Cardiac fibroblast (primary cell): Measurements from ENCODE around the gene MCTP1.

Experiments
- DNase-seq, 2 donors: peaks; one replicate each; pipeline versions ENCODE4 v3.0.0 to v3.0.0-alpha.2; 2010; ENCODE audit warnings: low read depth in 2 of 2
- H3K4me3 ChIP-seq, 2 donors: replicated peaks in 1 of 2; 1 replicate in 1 of 2; 2 replicates in 1 of 2; pipeline ENCODE4 v1.5.1; 2011; ENCODE audit warnings: low read depth in 2 of 2, low read length in 2 of 2, mild to moderate bottlenecking in 2 of 2, moderate library complexity in 1 of 2
- TF ChIP-seq, protein P1 (sequence below): IDR thresholded peaks from one replicate; pipeline ENCODE4 v1.5.1; 2011; ENCODE audit warnings: low read depth, mild to moderate bottlenecking, low read length, inconsistent platforms

The MCTP1 gene

GRCh38 chr5:94700592-94700991, 584.3 kb downstream of the MCTP1 start:
- TF ChIP-seq, protein P1, sequence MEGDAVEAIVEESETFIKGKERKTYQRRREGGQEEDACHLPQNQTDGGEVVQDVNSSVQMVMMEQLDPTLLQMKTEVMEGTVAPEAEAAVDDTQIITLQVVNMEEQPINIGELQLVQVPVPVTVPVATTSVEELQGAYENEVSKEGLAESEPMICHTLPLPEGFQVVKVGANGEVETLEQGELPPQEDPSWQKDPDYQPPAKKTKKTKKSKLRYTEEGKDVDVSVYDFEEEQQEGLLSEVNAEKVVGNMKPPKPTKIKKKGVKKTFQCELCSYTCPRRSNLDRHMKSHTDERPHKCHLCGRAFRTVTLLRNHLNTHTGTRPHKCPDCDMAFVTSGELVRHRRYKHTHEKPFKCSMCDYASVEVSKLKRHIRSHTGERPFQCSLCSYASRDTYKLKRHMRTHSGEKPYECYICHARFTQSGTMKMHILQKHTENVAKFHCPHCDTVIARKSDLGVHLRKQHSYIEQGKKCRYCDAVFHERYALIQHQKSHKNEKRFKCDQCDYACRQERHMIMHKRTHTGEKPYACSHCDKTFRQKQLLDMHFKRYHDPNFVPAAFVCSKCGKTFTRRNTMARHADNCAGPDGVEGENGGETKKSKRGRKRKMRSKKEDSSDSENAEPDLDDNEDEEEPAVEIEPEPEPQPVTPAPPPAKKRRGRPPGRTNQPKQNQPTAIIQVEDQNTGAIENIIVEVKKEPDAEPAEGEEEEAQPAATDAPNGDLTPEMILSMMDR = no peak
- H3K4me3 ChIP-seq = no peak overlapping the region
- DNase-seq = peak in 1 of 2 donors; percentile 34

GRCh38 chr5:94699562-94699961, 585.3 kb downstream of the MCTP1 start:
- no peak for DNase-seq
- no peak overlapping the region for H3K4me3 ChIP-seq
- TF ChIP-seq, protein P1 = no peak

DNA sequence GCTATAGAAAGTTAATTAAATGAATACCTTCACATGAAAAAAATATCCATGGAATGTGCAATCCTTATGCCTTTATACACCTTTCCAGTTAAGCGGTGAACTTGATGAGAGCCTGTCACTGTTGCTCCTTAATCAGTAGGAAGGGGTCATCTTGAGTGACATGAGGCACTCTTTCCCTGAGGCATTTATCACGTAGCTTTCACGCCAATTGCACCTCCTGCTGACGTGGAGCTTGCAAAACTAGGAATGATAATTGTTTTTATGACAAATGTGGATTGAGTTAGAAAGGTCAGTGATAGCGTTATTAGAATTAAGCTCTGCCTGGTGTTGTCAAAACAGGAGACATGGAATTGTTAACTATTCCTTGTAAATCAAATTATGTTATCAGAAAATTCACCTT, 586.7 kb downstream of the MCTP1 start:
- DNase-seq = no peak
- TF ChIP-seq, protein P1 = no peak
- H3K4me3 ChIP-seq = no peak overlapping the region

DNA sequence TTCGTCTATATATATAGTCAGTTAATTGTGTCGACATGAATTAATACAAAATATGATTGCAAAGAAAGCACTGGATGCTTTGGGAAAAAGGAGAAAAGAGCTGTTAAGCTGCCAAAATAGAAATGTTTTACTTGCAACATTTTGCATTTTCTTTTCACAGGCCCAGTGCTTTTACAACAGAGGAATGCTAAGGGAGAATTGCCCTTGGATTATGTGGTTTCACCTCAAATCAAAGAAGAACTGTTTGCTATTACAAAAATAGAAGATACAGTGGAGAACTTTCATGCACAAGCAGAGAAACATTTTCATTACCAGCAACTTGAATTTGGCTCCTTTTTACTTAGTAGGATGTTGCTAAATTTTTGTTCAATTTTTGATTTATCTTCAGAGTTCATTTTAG, 590.2 kb downstream of the MCTP1 start:
- TF ChIP-seq, protein P1 = no peak
- DNase-seq = peak in 1 of 2 donors; percentile 19
- H3K4me3 ChIP-seq = no peak overlapping the region

GRCh38 chr5:94693845-94694370, 591.0 kb downstream of the MCTP1 start:
- no peak overlapping the region for H3K4me3 ChIP-seq
- DNase-seq = no peak
- TF ChIP-seq, protein P1 = no peak

GRCh38 chr5:94693043-94693822, 591.7 kb downstream of the MCTP1 start:
- no peak overlapping the region for H3K4me3 ChIP-seq
- DNase-seq = peak; percentile 87 to 93
- TF ChIP-seq, protein P1 = peak; percentile 22

DNA sequence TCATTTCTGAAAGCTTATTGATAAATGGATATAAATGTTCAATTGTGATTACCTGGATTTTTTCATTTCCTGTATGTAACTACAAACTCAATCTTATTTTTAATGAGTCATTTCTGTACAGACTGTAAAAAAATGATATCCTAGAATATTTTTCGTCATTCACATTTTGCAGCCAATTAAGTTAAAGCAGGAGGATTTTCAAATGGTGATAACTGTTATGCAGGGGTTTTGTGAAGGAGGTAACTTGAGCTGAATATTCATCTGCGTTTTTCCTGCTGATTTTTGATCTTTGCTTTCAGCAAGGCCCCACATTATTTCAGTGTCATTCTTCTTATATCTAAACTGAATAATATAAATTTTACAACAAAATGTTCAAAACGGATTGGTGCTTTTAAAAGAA, 592.3 kb downstream of the MCTP1 start:
- no peak overlapping the region for H3K4me3 ChIP-seq
- peak; percentile 5 to 12 for DNase-seq
- TF ChIP-seq, protein P1 = no peak
